Chondrocyte (in vitro differentiated cells): ENCODE results near the gene FERMT2. TPM values are rescaled to one million over a fixed set of nuclear protein-coding genes. Genes with fewer than 3 reads are reported as not detected.
A peak's percentile ranks its signal among the peaks of the same experiment; 100 is the strongest.

Source experiments
- DNase-seq: peaks from one replicate; pipeline ENCODE4 v3.0.0; 2021; ENCODE audit warnings: mixed read lengths, low spot score
- H3K27ac Mint-ChIP-seq: one replicate; pipeline ENCODE4 v1.8.0; 2021; ENCODE audit warnings: mild to moderate bottlenecking, moderate library complexity, mixed read lengths; ENCODE audit not compliant: unreplicated experiment
- H3K27me3 Mint-ChIP-seq: 2 replicates; pipeline ENCODE4 v1.8.0; 2021; ENCODE audit warnings: low read depth, mixed read lengths
- H3K36me3 Mint-ChIP-seq: 2 replicates; pipeline ENCODE4 v1.8.0; 2021; ENCODE audit warnings: low read depth, mixed read lengths
- H3K4me1 Mint-ChIP-seq: 2 replicates; pipeline ENCODE4 v1.8.0; 2021; ENCODE audit warnings: low read depth, mild to moderate bottlenecking, mixed read lengths
- H3K4me3 Mint-ChIP-seq: one replicate; pipeline ENCODE4 v1.8.0; 2021; ENCODE audit warnings: mild to moderate bottlenecking, moderate library complexity, mixed read lengths; ENCODE audit not compliant: unreplicated experiment
- H3K9me3 Mint-ChIP-seq: 2 replicates; pipeline ENCODE4 v1.8.0; 2021; ENCODE audit warnings: low read depth, mixed read lengths
- CTCF ChIP-seq: fragments of 200-600 bp; sonication (generic); IDR thresholded peaks from 2 replicates; pipeline ENCODE4 v1.5.0; 2021; ENCODE audit warnings: antibody characterized with exemption, mild to moderate bottlenecking, moderate library complexity
- total RNA-seq: library from RNA; stranded (reverse); gene quantifications from 3 replicates; pipeline ENCODE4 v1.2.1, GENCODE V29; 2021

Gene FERMT2
- total RNA-seq, 1 donor from 2014 or later, result 518 TPM

GRCh38 chr14:52882824-52883223, 68.0 kb downstream of the FERMT2 start:
- no peak for TF ChIP-seq CTCF
- peak overlapping the region; percentile 74 for H3K27ac Mint-ChIP-seq
- H3K4me1 Mint-ChIP-seq, result peaks cover 66% of the 10 kb centered on the region
- DNase-seq, result no peak
- no peak overlapping the region for H3K4me3 Mint-ChIP-seq
- no peaks in the 10 kb centered on the region for H3K27me3 Mint-ChIP-seq
- H3K9me3 Mint-ChIP-seq, result no peaks in the 10 kb centered on the region
- peaks cover 34% of the 10 kb centered on the region for H3K36me3 Mint-ChIP-seq

- Mint-ChIP-seq H3K9me3 (no peaks in the 10 kb centered on the region), H3K27ac (peak overlapping the region; percentile 91), H3K4me3 (no peak overlapping the region), H3K4me1 (peaks cover 85% of the 10 kb centered on the region), H3K36me3 (peaks cover 47% of the 10 kb centered on the region), H3K27me3 (no peaks in the 10 kb centered on the region)
- no peak for TF ChIP-seq CTCF
- no peak for DNase-seq
Measured at GRCh38 chr14:52879958-52880357, 70.9 kb downstream of the FERMT2 start.

- no peak for DNase-seq
- H3K36me3 Mint-ChIP-seq, result peaks cover 53% of the 10 kb centered on the region
- TF ChIP-seq CTCF, result no peak
- no peaks in the 10 kb centered on the region for H3K9me3 Mint-ChIP-seq
- no peaks in the 10 kb centered on the region for H3K27me3 Mint-ChIP-seq
- H3K4me1 Mint-ChIP-seq, result peaks cover 91% of the 10 kb centered on the region
- H3K4me3 Mint-ChIP-seq, result no peak overlapping the region
- peak overlapping the region; percentile 92 for H3K27ac Mint-ChIP-seq
Measured at GRCh38 chr14:52878946-52879345, 71.9 kb downstream of the FERMT2 start.

GRCh38 chr14:52878469-52878868, 72.4 kb downstream of the FERMT2 start:
- Mint-ChIP-seq H3K27me3 (no peaks in the 10 kb centered on the region), H3K9me3 (no peaks in the 10 kb centered on the region), H3K36me3 (peaks cover 52% of the 10 kb centered on the region), H3K4me3 (no peak overlapping the region), H3K27ac (peak overlapping the region; percentile 92), H3K4me1 (peaks cover 91% of the 10 kb centered on the region)
- no peak for TF ChIP-seq CTCF
- no peak for DNase-seq

- Mint-ChIP-seq H3K27ac (peak overlapping the region; percentile 92), H3K36me3 (peaks cover 53% of the 10 kb centered on the region)
- DNase-seq, result no peak
Measured at GRCh38 chr14:52877628-52878027, 73.2 kb downstream of the FERMT2 start.

More at GRCh38 chr14:52877628-52878027, 73.2 kb downstream of the FERMT2 start:
- Mint-ChIP-seq H3K4me3 (peak overlapping the region; percentile 35), H3K27me3 (no peaks in the 10 kb centered on the region), H3K9me3 (no peaks in the 10 kb centered on the region), H3K4me1 (peaks cover 91% of the 10 kb centered on the region)
- TF ChIP-seq CTCF, result no peak
